ENCODE measurements around the gene FARP1.

GRCh38 chr13:98344392-98344791 is 201.5 kb downstream of the FARP1 start:
- TF ChIP-seq CTCF (IDR thresholded peaks at IDR 0.05), result no peak
- TF ChIP-seq SP1 (CRISPR knock-in tag; conservative IDR thresholded peaks at IDR 0.05), result no peak
- no peak for TF ChIP-seq ZMAT4 (CRISPR knock-in tag; IDR thresholded peaks at IDR 0.05)
- no peak for TF ChIP-seq CBFB (CRISPR knock-in tag; IDR thresholded peaks at IDR 0.05; ENCODE audit: low read depth)
- no peak for TF ChIP-seq AFF4 (CRISPR knock-in tag; IDR thresholded peaks at IDR 0.05; ENCODE audit: borderline replicate concordance)
- TF ChIP-seq ATF3 (CRISPR knock-in tag; conservative IDR thresholded peaks at IDR 0.05), result no peak
- TF ChIP-seq CREB1 (CRISPR knock-in tag; IDR thresholded peaks at IDR 0.05), result no peak

Measured in WTC11 (cell line).